Stomach (tissue), 9 donors: ENCODE data around the gene SORCS2. TPM values are rescaled to one million over a fixed set of nuclear protein-coding genes. Genes with fewer than 3 reads are reported as not detected.

Source experiments
- DNase-seq, 2 donors: peaks; one replicate each; pipeline versions ENCODE4 v3.0.0 to v3.0.0-alpha.2; 2013 to 2019
- H3K27ac ChIP-seq, 5 donors: fragments of 200-600 bp in 4 of 5; sonication (generic) in 4 of 5; one replicate each; pipeline ENCODE4 v1.5.1; 2013 to 2019; ENCODE audit warnings: mild to moderate bottlenecking in 1 of 5, moderate library complexity in 1 of 5
- H3K27me3 ChIP-seq, 3 donors: fragments of 200-600 bp; sonication (generic); one replicate each; pipeline ENCODE4 v1.5.1; 2017 to 2019; ENCODE audit warnings: mixed run types in 1 of 3
- H3K36me3 ChIP-seq, 4 donors: fragments of 200-600 bp; sonication (generic); 1 replicate in 3 of 4; 2 replicates in 1 of 4; pipeline ENCODE4 v1.5.1; 2016 to 2019
- H3K4me1 ChIP-seq, 4 donors: fragments of 200-600 bp; sonication (generic); one replicate each; pipeline ENCODE4 v1.5.1; 2016 to 2019
- H3K4me3 ChIP-seq, 4 donors: fragments of 200-600 bp; sonication (generic) in 3 of 4; one replicate each; pipeline ENCODE4 v1.5.1; 2016 to 2019; ENCODE audit warnings: mild to moderate bottlenecking in 1 of 4
- H3K9me3 ChIP-seq, 4 donors: fragments of 200-600 bp; sonication (generic); one replicate each; pipeline ENCODE4 v1.5.1; 2016 to 2019
- EP300 ChIP-seq: sonication (generic); formaldehyde crosslinking; IDR thresholded peaks from one replicate; pipeline ENCODE4 v1.6.1; 2017; ENCODE audit warnings: antibody characterized with exemption
- POLR2A ChIP-seq, 4 donors: fragments of 450-650 bp; IDR thresholded peaks; one replicate each; pipeline ENCODE4 v1.6.1; 2016; ENCODE audit warnings: antibody characterized with exemption in 4 of 4, control low read depth in 2 of 4, mild to moderate bottlenecking in 1 of 4, moderate library complexity in 1 of 4
- POLR2AphosphoS5 ChIP-seq, 3 donors: sonication (generic); formaldehyde crosslinking; IDR thresholded peaks; one replicate each; pipeline ENCODE4 v1.6.1; 2016; ENCODE audit warnings: antibody characterized with exemption in 3 of 3
- WGBS, 5 donors: extraction: QIAGEN DNeasy Blood & Tissue Kit in 3 of 5; methylation state at CpG; one replicate each; pipeline versions ENCODE4 v1.1.5 to v1.1.7; 2013 to 2018; 5-methylcytosine and 5-hydroxymethylcytosine counted together
- intact Hi-C: fragments of 100-400 bp; cut with DNase I; formaldehyde crosslinking; loops from one replicate; pipeline ENCODE4 v1.15.1; 2023; ENCODE audit warnings: low total_unique reads
- polyA plus RNA-seq, 3 donors: library from polyadenylated mRNA; stranded (reverse); fragments of 200-250 nt; gene quantifications; one replicate each; pipeline ENCODE4 v1.2.3, GENCODE V29; 2013
- total RNA-seq, 5 donors: library from RNA; depleted of rRNA; stranded (reverse); fragments of >200 nt; gene quantifications; one replicate each; pipeline versions ENCODE4 v1.1.0 to v1.2.3, GENCODE V29; 2014 to 2016
- TF ChIP-seq, protein P1 (sequence below), 7 experiments: fragments of 450-650 bp in 4 of 7; fragments of 200-600 bp in 3 of 7; sonication (generic) in 3 of 7; IDR thresholded peaks; one replicate each; pipeline ENCODE4 v1.5.1; 2016 to 2019; ENCODE audit warnings: antibody characterized with exemption in 7 of 7, control low read depth in 2 of 7, mild to moderate bottlenecking in 1 of 7
- donor health status: healthy with polysubstance abuse.
- donor health status: Bipolar disorder and iron deficiency.
- donor health status: healthy.

Gene SORCS2
- total and polyA plus RNA-seq, 8 donors, result under 0.01 to 13.0 (median 0.50) TPM; not detected in 1

DNA sequence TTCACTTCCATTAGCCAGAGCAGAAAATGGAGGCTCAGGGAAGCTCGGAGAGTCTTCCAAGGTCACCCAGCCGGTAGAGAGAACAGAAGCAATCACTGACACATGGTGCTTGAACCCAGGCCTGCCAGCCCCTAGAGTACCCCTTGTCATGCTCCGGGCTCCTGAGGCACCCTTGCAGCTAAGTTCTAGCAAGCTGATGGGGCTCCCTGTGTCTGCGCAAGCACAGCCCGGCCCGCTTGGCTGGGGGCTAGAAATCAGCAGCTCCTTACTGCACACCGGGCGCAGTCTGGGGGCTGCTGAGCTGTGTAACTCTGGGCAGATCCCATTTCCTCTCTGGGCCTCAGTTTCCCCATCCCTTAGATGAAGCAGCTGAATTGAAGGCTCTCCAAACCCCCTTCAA, 344.5 kb downstream of the SORCS2 start:
- H3K9me3 ChIP-seq, result peaks cover 0 to 9% (median 3%) of the 10 kb centered on the region in 4 donors
- H3K4me1 ChIP-seq, result no peaks in the 10 kb centered on the region
- H3K4me3 ChIP-seq, result no peak overlapping the region
- no peaks in the 10 kb centered on the region for H3K36me3 ChIP-seq
- TF ChIP-seq, protein P1, sequence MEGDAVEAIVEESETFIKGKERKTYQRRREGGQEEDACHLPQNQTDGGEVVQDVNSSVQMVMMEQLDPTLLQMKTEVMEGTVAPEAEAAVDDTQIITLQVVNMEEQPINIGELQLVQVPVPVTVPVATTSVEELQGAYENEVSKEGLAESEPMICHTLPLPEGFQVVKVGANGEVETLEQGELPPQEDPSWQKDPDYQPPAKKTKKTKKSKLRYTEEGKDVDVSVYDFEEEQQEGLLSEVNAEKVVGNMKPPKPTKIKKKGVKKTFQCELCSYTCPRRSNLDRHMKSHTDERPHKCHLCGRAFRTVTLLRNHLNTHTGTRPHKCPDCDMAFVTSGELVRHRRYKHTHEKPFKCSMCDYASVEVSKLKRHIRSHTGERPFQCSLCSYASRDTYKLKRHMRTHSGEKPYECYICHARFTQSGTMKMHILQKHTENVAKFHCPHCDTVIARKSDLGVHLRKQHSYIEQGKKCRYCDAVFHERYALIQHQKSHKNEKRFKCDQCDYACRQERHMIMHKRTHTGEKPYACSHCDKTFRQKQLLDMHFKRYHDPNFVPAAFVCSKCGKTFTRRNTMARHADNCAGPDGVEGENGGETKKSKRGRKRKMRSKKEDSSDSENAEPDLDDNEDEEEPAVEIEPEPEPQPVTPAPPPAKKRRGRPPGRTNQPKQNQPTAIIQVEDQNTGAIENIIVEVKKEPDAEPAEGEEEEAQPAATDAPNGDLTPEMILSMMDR (IDR thresholded peaks at IDR 0.05), result no peak
- TF ChIP-seq EP300 (no peak), POLR2AphosphoS5 (IDR thresholded peaks at IDR 0.05) (no peak), POLR2A (IDR thresholded peaks at IDR 0.05) (no peak)
- WGBS, 5 donors, result 90 to 95% (median 91%) methylated on average over 7 to 8 of the region's 8 CpGs
- no peaks in the 10 kb centered on the region for H3K27me3 ChIP-seq
- H3K27ac ChIP-seq, result no peak overlapping the region
- intact Hi-C loops, result no loop called here
- DNase-seq, result no peak

DNA sequence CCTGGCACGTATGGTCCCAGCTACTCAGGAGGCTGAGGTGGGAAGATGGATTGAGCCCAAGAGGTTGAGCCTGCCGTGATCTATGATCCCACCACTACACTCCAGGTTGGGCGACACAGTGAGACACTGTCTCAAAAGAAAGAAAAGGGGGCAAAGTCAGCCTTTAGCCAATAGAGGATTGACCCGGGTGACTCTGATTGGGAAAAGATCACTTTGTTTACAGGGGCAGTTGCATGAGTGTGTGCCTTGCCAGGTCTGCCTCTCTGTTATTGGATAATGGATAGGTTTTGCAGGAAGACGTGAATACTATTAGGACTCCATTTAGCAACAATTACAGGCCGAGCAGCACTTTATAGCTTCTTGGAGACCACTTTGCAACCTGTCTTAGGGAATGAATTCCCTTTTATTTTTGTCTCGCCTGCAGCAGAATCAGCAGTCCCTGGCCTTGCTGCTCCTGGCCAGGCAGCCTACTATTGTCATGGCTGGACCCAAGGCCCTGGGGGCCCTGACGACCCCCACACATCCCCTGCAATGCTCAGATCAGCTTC, 345.6 kb downstream of the SORCS2 start:
- TF ChIP-seq EP300, result no peak
- TF ChIP-seq, protein P1 (IDR thresholded peaks at IDR 0.05), result no peak
- TF ChIP-seq POLR2AphosphoS5 (IDR thresholded peaks at IDR 0.05), result no peak
- no peak for TF ChIP-seq POLR2A (IDR thresholded peaks at IDR 0.05)
- DNase-seq, result no peak
- Histone ChIP-seq H3K9me3 (peaks cover 0 to 9% (median 3%) of the 10 kb centered on the region in 4 donors), H3K27ac (no peak overlapping the region), H3K27me3 (no peaks in the 10 kb centered on the region), H3K4me3 (no peak overlapping the region), H3K4me1 (no peaks in the 10 kb centered on the region), H3K36me3 (no peaks in the 10 kb centered on the region)
- intact Hi-C loops, result no loop called here
- WGBS, 5 donors, result 73 to 78% (median 76%) methylated on average over 8 of the region's 8 CpGs

DNA sequence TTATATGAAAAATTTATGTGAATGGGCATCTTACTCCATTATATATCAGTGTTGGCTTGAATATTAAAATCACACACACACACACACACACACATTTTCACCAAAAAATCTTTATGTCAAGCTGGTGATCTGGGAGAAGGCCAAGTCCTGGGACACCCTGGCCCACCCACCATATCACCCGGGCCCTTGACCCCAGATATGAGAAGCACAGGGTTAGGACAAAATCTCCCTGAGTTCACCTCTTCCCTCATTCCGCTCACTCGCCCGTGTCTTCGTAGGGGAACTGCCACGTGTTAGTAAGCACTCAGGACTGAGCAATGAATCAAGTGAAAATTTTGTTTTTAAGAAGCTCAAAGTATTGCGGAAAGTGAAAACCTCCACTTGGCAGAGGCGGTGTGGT, 346.2 kb downstream of the SORCS2 start:
- no peaks in the 10 kb centered on the region for H3K27me3 ChIP-seq
- H3K36me3 ChIP-seq, result no peaks in the 10 kb centered on the region
- H3K9me3 ChIP-seq, result peaks cover 0 to 9% (median 3%) of the 10 kb centered on the region in 4 donors
- no peak for DNase-seq
- H3K4me3 ChIP-seq, result no peak overlapping the region
- H3K27ac ChIP-seq, result no peak overlapping the region
- WGBS, 5 donors, result 66 to 82% (median 71%) methylated on average over 8 of the region's 8 CpGs
- intact Hi-C loops, result no loop called here
- no peak for TF ChIP-seq EP300
- TF ChIP-seq, protein P1 (IDR thresholded peaks at IDR 0.05), result no peak
- no peak for TF ChIP-seq POLR2A (IDR thresholded peaks at IDR 0.05)
- TF ChIP-seq POLR2AphosphoS5 (IDR thresholded peaks at IDR 0.05), result no peak
- H3K4me1 ChIP-seq, result no peaks in the 10 kb centered on the region

DNA sequence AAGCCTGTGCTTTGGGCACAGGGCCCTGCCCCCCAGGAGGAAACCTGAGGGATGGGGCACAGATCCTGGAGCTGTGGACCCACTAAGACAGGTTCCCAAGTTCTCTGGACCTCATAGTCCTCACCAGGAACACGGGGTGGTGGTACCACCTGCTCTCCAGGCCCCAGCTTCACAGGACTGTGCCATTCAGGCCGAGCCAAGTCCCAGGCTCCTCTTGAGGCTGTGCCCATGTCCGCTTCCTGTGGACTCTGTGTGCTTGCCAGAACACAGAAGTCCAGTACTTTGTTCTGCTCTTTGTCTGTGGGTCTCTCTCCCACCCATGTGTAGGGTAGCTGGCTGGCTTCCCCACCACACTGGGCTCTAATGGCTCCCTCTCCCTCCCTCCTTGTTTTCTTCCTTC, 346.8 kb downstream of the SORCS2 start:
- Histone ChIP-seq H3K27me3 (no peaks in the 10 kb centered on the region), H3K36me3 (no peaks in the 10 kb centered on the region), H3K27ac (no peak overlapping the region), H3K4me3 (no peak overlapping the region), H3K4me1 (no peaks in the 10 kb centered on the region), H3K9me3 (peaks cover 0 to 9% (median 3%) of the 10 kb centered on the region in 4 donors)
- TF ChIP-seq EP300 (no peak), POLR2A (IDR thresholded peaks at IDR 0.05) (no peak), POLR2AphosphoS5 (IDR thresholded peaks at IDR 0.05) (no peak)
- TF ChIP-seq, protein P1 (IDR thresholded peaks at IDR 0.05), result no peak
- DNase-seq, result no peak
- WGBS, 5 donors, result 50 to 83% (median 60%) methylated on average over 3 of the region's 3 CpGs
- intact Hi-C loops, result no loop called here
